Choroid plexus epithelial cell (primary cell): ENCODE results near the gene NRXN3.

Experiments used
- DNase-seq: peaks from one replicate; pipeline ENCODE4 v3.0.0-alpha.2; 2010; ENCODE audit warnings: low read depth
- H3K4me3 ChIP-seq: 2 replicates; pipeline ENCODE4 v1.5.1; 2011; ENCODE audit warnings: low read depth, mild to moderate bottlenecking, control low read depth, low read length, moderate library complexity
- TF ChIP-seq, protein P1 (sequence below): conservative IDR thresholded peaks from 2 replicates; pipeline ENCODE4 v1.5.1; 2011; ENCODE audit warnings: low read depth, mild to moderate bottlenecking, control low read depth, inconsistent platforms, low read length, moderate library complexity

Gene NRXN3

DNA sequence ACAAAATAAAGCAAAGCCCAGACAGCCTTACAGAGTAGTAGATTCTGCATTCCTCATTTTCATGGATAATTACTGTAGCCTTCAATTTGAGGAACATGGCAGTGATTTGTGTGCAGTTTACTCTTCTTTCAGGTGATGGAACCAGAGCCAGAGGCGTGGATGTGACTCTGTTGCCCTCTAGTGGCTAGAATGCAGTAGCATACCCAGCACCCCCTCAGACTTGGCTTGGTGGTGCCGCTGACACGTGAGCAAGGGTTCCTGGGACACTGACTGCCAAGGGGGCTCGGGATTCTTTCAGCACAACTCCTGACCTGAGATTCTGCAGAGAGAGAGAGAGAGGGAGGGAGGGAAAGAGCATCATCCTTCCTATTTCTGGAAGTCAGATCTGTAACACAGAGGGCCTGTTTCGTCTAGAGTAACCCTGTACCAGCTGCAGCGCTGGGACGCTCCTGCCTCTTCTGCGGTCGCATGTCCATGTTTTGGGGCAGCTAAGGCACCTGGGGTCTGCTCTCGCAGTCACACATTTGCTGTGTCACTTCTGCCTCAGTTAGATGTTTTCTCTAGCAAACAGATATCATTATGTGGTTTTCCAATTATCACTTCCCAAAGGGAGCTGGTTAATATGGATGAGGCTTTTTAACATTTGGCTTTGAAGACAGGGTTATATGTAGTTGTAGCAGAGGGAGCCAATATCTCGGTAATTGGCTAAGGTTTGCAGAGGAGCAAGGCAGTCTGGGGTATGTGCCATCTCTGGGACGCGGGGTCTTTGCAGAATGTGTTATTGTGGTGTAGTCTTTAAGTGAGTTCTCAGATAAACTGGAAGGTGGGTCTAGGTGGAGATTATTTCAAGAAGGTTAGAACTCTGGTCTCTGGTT, 428.1 kb downstream of the NRXN3 start:
- H3K4me3 ChIP-seq = no peak overlapping the region
- peak; percentile 75 for DNase-seq
- TF ChIP-seq, protein P1, sequence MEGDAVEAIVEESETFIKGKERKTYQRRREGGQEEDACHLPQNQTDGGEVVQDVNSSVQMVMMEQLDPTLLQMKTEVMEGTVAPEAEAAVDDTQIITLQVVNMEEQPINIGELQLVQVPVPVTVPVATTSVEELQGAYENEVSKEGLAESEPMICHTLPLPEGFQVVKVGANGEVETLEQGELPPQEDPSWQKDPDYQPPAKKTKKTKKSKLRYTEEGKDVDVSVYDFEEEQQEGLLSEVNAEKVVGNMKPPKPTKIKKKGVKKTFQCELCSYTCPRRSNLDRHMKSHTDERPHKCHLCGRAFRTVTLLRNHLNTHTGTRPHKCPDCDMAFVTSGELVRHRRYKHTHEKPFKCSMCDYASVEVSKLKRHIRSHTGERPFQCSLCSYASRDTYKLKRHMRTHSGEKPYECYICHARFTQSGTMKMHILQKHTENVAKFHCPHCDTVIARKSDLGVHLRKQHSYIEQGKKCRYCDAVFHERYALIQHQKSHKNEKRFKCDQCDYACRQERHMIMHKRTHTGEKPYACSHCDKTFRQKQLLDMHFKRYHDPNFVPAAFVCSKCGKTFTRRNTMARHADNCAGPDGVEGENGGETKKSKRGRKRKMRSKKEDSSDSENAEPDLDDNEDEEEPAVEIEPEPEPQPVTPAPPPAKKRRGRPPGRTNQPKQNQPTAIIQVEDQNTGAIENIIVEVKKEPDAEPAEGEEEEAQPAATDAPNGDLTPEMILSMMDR = peak; percentile 99

GRCh38 chr14:78605025-78605762, 435.0 kb downstream of the NRXN3 start:
- TF ChIP-seq, protein P1 = no peak
- DNase-seq = no peak
- no peak overlapping the region for H3K4me3 ChIP-seq

GRCh38 chr14:78605897-78606500, 435.8 kb downstream of the NRXN3 start:
- no peak overlapping the region for H3K4me3 ChIP-seq
- peak; percentile 78 for DNase-seq
- TF ChIP-seq, protein P1 = no peak

- no peak for DNase-seq
- TF ChIP-seq, protein P1 = no peak
- no peak overlapping the region for H3K4me3 ChIP-seq
These were observed 439.0 kb downstream of the NRXN3 start for GRCh38 chr14:78608998-78609787.

- TF ChIP-seq, protein P1 = no peak
- no peak for DNase-seq
- H3K4me3 ChIP-seq = no peak overlapping the region
These were observed 440.8 kb downstream of the NRXN3 start for GRCh38 chr14:78610994-78611393.

GRCh38 chr14:78611796-78612571, 441.8 kb downstream of the NRXN3 start:
- H3K4me3 ChIP-seq = no peak overlapping the region
- TF ChIP-seq, protein P1 = no peak
- no peak for DNase-seq
